Hematopoietic multipotent progenitor cell (in vitro differentiated cells): ENCODE data around the gene CAPN9. TPM values are rescaled to one million over a fixed set of nuclear protein-coding genes. Genes with fewer than 3 reads are reported as not detected.
"Not testable (repeated sequence)": the region's sequence is repeated elsewhere in the genome, so short reads cannot be mapped to it uniquely, and the experiment has no call there.

Experiments
- DNase-seq, 3 donors: peaks; one replicate each; pipeline ENCODE4 v3.0.0-alpha.2; 2011 to 2015; ENCODE audit warnings: low read depth in 2 of 3, low spot score in 2 of 3
- total RNA-seq: library from RNA; depleted of rRNA; stranded (reverse); fragments of >200 nt; gene quantifications from one replicate; pipeline ENCODE4 v1.2.3, GENCODE V29; 2012

CAPN9 gene
- total RNA-seq, 1 donor, result not detected

DNA sequence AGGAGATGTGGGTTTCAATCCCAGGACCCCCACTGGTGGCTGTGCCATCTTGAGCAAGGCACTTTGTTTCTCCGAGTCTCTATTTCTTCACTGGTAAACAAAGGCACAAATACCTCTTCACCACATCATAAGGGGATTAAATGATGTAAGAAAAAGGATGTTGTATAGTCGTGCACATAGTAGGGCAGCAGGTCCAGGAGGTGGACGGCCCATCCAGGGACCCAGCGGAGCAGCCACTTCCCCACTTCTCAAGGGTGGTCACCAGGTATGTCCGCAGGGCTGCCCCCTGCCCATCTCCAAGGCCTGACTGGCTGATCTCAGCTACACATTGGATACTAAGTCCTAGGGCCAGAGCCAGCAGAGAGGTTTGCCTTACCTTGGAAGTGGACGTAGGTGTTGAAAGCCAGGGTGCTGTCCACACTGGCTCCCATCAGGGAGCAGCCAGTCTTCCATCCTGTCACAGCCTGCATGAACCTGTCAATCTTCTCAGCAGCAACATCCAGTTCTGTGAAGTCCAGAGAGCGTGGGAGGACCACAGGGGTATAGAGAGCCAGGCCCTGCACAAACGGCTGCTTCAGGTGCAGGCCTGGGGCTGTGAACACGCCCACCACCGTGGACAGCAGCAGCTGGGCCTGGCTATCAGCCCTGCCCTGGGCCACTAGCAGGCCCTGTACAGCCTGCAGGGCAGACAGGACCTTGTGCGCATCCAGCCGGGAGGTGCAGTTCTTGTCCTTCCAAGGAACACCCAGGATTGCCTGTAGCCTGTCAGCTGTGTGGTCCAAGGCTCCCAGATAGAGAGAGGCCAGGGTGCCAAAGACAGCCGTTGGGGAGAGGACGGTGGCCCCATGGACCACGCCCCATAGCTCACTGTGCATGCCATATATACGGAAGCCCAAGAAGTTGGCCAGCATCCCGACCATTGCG lies 37.3 kb upstream of the CAPN9 start:
- no peak for DNase-seq

DNA sequence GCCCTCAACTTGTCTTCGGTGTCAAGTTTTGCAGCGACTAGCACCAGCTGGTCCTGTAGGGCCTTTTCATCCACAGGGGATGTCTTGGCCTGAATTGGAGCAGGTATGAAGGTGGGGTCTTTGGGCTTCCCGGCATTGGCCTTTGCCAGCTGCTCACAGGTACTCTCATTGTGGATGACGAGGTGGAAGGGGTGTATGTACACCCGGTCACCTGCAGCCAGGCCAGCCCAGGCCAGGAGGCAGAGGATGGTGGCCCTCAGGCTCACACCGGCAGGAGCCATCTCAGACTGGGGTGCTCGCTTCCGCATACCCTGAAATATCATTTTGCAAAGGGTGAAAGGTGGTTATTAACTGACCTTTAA lies 36.7 kb upstream of the CAPN9 start:
- DNase-seq, result no peak

GRCh38 chr1:230711245-230711644 lies 35.9 kb upstream of the CAPN9 start:
- DNase-seq, result no peak

DNA sequence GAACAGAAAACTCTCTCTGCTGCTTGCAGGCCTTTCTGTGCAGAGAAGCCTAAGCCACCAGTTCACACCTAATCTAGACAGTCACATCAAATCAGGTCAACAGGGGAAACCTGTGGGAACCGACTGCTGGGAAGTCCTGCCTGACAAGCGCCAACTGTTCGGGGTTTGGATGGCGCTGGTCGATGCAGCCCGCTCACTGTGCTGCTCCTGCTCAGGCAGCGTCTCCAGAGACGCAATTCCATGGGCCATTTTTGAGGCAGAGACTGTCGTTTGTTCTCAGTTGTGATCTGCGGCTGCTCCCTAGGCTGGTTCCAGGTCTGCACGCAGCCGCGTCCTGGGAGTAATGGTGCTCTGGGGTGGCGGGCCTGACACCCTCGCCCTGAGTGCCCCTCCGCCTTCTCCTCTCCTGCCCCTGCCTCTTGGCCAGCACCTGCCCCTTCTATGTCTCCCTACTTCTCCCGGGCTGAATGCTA lies 34.7 kb upstream of the CAPN9 start:
- DNase-seq, result no peak

GRCh38 chr1:230713138-230713537 lies 34.0 kb upstream of the CAPN9 start:
- no peak for DNase-seq

- DNase-seq, result no peak
Measured at GRCh38 chr1:230713547-230713914, 33.7 kb upstream of the CAPN9 start.

- no peak for DNase-seq
Measured at GRCh38 chr1:230713915-230714764, 33.0 kb upstream of the CAPN9 start, which contains the start of gene AGT. Gene AGT, minus strand, starts transcription at chr1:230714122. Its CDS starts 3,299 bp downstream, at chr1:230710823.

DNA sequence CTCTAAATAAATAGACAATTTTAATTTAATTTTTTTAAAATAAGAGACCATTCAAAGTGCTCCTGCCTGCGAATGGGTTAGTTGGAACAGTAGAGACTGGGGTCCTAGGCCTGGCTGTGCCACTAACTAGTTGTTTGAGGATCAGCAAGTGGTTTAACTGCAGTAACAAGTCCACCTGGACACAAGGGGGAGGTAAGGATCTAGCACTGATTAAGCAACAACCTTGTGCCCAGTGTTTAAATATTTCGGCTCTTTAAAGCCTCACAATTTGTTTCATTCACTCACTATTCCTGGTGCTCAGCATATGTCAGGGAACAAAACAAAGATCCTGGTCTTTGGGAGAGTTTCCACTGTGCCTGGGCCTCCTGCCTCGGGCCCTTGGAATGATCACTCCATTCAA lies 31.7 kb upstream of the CAPN9 start:
- DNase-seq, result no peak

DNA sequence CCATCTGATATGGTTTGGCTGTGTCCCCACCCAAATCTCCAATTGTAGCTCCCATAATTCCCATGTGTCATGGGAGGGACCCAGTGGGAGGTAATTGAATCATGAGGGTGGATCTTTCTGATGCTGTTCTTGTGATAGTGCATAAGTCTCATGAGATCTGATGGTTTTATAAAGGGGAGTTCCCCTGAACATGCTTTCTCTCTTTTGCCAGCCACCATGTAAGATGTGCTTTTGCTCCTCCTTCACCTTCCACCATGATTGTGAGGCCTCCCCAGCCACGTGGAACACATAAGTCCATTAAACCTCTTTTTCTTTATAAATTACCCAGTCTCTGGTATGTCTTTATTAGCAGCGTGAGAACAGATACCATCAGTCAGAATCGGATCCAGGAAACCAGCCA lies 30.7 kb upstream of the CAPN9 start:
- not testable (repeated sequence) for DNase-seq

- no peak for DNase-seq
Measured at GRCh38 chr1:230717251-230717650, 29.9 kb upstream of the CAPN9 start.

- DNase-seq, result not testable (repeated sequence)
Measured at GRCh38 chr1:230721849-230722522, 25.2 kb upstream of the CAPN9 start.

- no peak for DNase-seq
Measured at GRCh38 chr1:230725256-230726012, 21.8 kb upstream of the CAPN9 start.

- DNase-seq, result no peak
Measured at GRCh38 chr1:230728710-230729392, 18.3 kb upstream of the CAPN9 start.

GRCh38 chr1:230730977-230731376 lies 16.2 kb upstream of the CAPN9 start:
- no peak for DNase-seq

GRCh38 chr1:230735447-230735846 lies 11.7 kb upstream of the CAPN9 start:
- no peak for DNase-seq

DNA sequence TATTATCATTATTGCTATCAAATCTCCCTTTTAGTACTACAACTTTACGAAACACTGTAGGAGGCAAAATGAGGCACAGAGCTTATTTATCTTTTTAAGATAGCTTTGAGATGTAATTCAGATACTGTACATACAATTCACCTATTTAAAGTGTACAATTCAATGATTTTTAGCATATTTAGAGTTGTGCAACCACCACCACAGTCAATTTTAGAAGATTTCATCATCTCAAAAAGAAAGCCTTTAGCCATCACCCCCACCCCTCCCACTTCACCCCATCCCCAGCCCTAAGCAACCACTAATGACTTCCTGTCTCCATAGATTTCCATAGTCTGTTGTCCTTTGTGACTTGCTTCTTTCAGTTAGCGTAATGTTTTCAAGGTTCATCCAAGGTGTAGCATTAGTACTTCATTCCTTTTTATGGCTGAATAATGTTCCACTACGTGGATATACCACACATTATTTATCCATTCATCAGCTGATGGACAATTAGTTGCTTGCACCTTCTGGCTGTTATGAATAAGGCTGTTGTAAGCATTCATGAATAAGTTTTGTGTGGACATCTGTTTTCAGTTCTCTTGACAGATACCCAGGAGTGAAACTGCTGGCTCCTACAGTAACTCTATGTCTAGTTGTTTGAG lies 9.4 kb upstream of the CAPN9 start:
- DNase-seq, result no peak

GRCh38 chr1:230739564-230740290 lies 7.5 kb upstream of the CAPN9 start:
- DNase-seq, result no peak

DNA sequence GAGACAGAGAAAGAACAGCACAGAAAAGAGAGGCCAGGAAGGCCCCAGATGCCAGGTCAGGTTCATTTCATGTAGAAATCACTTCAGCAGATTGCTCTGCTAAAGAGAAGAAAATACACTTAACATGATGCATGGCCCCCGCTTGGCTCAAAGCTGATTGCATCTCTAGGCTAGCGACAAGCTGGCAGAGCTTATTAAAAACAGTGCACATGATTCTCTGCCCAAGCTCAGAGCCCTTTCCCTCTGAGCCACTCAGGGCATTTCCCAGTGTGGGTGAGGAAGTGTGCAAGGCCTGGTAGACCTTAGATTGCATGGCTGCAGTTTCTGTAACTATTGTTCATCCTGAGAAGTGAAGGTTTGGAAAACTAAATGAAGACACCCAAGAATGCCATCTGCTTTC lies 3.3 kb upstream of the CAPN9 start:
- DNase-seq, result no peak

- DNase-seq, result no peak
Measured at GRCh38 chr1:230744382-230744781, 2.8 kb upstream of the CAPN9 start.
